H54 (cell line): Measurements from ENCODE around the gene TNFRSF21.
"Not testable (repeated sequence)": the region's sequence is repeated elsewhere in the genome, so short reads cannot be mapped to it uniquely, and the experiment has no call there.

Source experiments
- DNase-seq: peaks from one replicate; pipeline ENCODE4 v3.0.0; 2011; ENCODE audit warnings: low spot score, mixed read lengths; ENCODE audit not compliant: insufficient read length
- FAIRE-seq: peaks from 3 replicates; lab custom pipeline; 2011; peaks lifted over from hg19 to GRCh38; lab: Jason Lieb, UNC
- POLR2A ChIP-seq: IDR thresholded peaks from 2 replicates; pipeline ENCODE4 v1.6.1; 2011; ENCODE audit warnings: low read depth, mild to moderate bottlenecking, low read length

The TNFRSF21 gene

DNA sequence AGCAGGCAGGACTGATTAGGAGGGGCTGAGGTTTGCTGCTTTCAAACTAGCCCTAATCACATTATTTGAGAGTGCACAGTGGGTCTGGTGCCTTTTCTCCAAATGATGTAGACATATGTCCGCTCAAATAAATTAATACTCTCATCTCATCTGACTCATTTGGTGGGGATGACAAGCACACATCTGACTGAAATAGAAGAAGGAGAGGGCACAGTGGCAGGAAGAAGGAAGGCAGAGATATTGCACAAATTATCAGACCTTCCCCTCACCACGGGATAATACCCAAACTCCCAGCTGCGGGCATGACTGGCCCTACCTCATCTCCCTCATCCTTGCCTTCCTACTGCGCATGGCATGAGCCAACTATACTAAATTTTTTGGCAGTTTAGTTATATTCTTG is 33.9 kb upstream of the TNFRSF21 start:
- DNase-seq (no peak), FAIRE-seq (no peak)
- no peak for TF ChIP-seq POLR2A

DNA sequence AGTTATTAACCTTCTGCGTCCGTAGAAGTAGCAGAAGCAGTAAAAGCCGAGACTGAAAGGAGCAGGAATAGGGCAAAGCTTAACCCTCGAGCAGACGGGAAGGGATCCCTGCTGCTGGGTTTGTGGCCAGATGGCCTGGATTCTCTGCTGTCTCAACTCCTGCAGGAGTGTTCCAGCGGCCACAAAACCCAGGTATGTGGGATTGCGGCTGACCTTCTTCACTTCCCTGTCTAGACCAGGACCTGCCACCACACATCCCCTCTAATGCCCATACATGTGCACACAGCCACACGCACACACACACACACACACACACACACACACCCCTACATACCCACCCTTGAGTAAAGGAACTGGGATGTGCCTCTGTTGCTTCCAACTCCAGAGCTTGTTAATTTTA is 33.1 kb upstream of the TNFRSF21 start:
- DNase-seq = no peak
- no peak for FAIRE-seq
- TF ChIP-seq POLR2A = no peak

DNA sequence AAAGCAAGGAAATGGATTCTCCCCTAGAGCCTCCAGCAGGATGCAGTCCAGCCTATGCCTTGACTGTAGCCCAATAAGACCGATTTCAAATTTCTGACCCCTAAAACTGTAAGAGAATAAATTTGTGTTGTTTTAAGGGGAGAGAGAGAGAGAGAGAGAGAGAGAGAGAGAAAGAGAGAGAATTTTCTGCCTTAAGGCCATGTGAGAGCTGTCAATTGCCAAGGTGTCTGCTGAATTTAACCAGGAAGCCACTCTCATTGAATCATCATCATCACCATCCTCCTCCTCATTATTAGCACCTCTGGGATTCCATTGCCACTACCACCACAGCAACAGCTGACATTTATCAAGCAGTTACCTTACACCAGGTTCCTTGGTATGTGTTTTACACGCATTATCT is 27.8 kb upstream of the TNFRSF21 start:
- no peak for TF ChIP-seq POLR2A
- DNase-seq (no peak), FAIRE-seq (no peak)

DNA sequence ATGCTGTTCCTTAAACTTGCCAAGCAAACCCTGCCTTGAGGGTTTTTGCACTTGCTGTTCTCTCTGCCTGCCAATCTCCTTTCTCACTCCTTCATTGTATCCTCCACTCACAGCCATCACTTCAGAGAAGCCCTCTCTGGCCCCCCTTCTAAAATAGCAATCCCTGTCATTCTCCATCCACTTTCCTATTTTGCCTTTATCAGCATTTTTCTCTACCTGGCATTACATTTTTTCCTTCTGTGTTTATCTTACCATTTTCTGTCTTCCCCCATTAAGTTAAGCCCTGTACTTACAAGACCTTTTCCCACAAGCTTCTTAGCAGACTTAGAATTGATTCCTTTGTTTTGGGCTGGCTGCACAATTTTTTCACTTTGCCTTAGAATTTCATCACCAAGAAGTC is 26.6 kb upstream of the TNFRSF21 start:
- DNase-seq (no peak), FAIRE-seq (no peak)
- TF ChIP-seq POLR2A = no peak

DNA sequence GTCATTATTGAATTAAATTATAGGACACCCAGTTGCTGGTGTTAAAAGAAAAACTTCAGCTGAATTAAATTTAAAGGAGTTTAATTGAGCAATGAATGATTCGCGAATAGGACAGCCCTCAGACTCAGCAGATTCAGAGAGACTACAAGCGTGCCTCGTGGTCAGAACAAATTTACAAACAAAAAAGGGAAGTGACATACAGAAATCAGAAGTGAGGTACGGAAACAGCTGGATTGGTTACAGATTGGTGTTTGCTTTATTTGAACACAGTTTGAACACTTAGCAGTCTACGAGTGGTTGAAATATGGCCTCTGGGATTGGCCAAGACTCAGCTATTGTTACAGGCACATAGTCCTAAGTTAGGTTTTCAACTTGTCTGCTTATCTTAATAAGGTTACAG is 25.8 kb upstream of the TNFRSF21 start:
- FAIRE-seq = no peak
- DNase-seq = no peak
- no peak for TF ChIP-seq POLR2A

DNA sequence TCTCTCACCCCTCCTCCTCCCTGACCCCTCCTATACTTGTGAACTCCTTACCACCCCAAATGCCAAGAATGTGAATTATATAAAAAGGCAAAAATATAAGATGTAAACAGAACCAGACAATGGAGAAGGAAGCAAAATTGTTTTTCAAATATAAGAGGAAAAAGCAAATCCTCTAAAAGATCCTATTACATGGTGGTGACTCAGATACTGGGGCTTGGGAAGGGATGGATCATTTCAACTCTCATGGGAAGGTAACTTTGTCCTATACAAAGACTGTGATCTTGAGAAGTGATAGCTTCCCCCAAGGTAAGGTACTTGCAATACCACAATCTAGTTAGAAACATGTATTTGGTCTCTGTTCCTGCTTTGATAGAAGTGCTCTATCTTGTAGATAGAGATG is 24.6 kb upstream of the TNFRSF21 start:
- DNase-seq (no peak), FAIRE-seq (no peak)
- no peak for TF ChIP-seq POLR2A

DNA sequence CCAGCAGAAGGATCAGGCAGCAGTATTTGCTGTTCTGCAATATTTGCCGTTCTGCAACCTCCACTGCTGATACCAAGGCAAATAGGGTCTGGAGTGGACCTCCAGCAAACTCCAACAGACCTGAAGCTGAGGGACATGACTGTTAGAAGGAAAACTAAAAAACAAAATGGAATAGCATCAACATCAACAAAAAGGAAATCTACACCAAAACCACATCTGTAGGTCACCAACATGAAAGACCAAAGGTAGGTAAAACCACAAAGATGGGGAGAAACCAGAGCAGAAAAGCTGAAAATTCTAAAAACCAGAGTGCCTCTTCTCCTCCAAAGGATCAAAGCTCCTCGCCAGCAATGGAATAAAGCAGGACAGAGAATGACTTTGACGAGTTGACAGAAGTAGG is 18.9 kb upstream of the TNFRSF21 start:
- FAIRE-seq, DNase-seq: not testable (repeated sequence)

DNA sequence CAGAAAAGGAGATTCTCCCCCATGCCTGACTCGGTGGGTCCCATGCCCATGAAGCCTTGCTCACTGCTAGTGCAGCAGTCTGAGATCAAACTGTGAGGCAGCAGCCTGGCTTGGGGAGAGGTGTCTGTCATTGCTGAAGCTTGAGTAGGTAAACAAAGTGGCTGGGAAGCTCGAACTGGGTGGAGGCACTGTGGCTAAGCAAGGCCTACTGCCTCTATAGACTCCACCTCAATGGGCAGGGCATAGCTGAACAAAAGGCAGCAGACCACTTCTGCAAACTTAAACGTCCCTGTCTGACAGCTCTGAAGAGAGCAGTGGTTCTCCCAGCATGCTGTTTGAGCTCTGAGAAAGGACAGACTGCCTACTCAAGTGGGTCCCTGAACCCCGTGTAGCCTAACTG is 18.4 kb upstream of the TNFRSF21 start:
- DNase-seq, FAIRE-seq: not testable (repeated sequence)

DNA sequence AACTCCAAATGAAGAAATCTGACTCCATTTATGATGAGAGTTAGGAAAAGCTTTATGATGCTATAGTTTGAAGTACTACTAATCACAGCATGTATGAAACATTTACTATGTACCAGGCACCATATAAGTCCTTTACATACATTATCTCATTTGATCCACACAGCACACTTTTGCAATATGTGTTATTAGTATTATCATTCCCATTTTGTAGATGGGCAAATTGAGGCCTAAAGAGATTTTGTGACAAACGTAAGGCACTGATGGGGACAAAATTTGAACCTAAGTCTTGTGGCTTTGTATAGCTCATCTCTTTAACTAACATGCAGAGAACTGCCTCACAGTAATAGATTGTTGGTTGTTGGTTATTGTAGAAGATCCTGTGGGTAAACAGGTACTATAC is 14.2 kb upstream of the TNFRSF21 start:
- TF ChIP-seq POLR2A = no peak
- no peak for FAIRE-seq
- no peak for DNase-seq

DNA sequence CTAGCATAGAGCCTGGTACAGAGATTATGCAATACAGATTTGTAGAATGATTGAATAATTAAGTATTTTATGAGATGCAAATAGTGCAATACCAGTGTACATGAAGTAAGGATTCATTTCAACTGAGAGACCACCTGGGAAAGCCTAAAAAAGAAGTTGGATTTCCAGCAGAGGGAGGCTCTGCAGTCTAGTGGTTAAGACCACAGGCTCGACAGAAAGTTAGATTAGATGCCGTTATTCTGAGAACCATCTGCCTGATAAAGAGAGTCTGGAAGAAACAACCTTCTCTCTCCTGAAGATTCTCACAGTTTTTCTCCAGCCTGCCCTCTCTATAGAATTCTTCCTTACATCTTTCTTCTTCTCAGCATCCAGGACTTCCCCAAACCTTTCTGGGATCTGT is 13.6 kb upstream of the TNFRSF21 start:
- no peak for TF ChIP-seq POLR2A
- DNase-seq (no peak), FAIRE-seq (no peak)

DNA sequence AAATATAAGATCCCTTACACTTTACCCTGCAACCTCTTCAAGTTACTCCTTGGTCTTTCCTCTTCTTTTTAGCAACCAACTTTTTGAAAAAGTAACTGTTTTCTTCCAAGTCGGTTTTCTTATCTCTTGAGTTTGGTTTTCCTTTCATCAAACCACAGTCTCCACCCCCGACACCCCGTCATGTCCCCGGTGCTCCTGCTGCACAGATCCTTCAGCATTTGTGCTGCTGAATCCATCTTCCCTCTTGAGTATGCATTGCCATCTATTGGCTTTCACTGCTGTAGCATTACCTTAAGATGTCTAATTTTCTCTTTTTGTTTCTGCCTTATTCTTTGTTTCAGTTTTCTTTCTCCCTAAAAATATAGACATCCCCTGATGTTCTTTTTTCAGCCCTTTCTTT is 11.9 kb upstream of the TNFRSF21 start:
- DNase-seq (no peak), FAIRE-seq (no peak)
- no peak for TF ChIP-seq POLR2A

DNA sequence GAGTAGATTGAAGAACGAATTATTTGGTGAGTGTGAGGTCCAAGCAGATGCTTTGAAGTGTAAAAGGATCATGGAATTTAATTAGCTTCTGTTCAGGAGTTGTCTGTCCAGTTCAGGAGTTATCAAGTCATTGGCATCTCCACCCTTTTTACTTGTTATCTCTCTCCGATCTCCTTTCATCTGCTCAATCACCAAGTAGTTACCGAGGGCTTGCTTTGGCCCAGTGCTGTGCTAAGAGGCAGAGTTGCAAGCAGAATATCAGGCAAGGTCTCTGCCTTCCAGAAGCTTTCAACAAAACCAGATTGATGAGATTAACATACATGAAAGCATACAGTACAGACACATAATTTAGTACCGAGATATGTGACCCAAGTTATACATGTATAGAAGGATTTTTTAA is 10.2 kb upstream of the TNFRSF21 start:
- DNase-seq (no peak), FAIRE-seq (no peak)
- no peak for TF ChIP-seq POLR2A

DNA sequence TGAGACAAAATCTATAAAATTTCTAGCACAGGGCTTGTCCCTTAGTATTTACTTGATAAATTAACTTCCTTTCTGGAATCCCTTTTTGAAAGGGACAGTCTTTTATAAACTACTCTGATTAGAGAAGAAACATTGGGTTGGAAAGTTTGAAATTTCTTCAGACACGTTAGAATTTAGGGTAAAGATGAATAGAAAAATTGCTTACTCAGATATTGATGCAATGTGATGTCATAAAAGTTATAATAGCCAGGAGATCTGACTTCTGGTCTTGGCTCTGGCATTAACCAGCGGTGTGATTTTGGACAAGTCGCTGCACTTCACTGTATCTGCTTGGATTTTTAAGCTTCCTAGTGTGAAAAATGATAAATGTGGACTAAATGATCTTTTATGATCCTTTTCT is 9.7 kb upstream of the TNFRSF21 start:
- DNase-seq (no peak), FAIRE-seq (no peak)
- TF ChIP-seq POLR2A = no peak

DNA sequence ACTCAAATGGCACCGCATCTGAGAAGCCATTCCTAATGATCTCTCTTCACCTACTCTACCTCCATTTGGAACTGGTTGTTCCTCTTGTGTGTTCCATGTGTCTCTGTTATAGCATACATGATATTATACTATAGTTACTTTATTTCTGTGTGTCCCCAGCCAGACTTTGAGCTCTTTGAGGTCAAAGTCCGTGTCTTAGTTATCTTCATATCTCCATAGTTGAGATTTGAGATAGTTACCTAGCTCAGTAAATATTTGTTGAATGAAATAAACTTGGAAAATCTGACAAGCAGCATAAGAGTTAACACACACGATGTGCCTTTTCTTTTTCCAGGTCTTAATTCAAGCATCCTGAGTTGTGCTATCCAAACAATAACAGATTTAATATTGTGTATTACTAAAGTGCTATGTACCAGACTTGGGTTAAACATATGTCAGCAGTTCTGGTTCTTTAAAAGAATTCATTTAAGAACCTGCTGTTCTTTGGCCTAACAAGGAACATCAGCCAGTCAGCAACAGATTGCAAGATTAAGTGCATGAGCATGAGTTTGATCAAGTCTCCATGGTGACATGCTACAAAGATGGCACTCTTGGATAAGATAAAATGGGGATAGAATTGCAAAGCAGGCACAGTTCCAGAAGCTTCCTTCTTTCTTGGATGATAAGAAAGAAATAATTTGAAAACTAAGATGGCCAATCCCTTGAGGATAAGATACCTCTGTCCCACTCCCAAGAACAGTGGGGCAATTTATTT is 8.7 kb upstream of the TNFRSF21 start:
- DNase-seq = no peak
- FAIRE-seq = no peak
- TF ChIP-seq POLR2A = no peak

DNA sequence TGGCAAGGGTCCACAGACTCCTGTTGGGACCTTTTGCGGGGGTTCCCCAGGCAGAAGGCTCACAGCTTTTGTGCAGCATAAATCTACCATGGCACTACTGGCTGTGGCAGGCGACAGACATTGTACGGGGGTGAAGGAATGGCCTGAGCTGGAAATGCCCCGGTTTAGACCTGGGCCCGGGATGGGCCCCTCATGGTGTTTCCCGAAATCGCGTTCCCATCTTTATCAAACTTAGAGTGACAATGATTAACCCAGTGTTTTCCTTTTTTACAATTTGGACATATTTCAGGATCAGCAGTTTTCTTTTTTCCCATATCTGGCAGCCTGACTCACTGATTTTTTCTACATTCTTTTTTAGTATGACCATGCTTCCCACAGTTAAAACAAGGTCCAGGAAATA is 5.5 kb upstream of the TNFRSF21 start:
- FAIRE-seq, DNase-seq: not testable (repeated sequence)

DNA sequence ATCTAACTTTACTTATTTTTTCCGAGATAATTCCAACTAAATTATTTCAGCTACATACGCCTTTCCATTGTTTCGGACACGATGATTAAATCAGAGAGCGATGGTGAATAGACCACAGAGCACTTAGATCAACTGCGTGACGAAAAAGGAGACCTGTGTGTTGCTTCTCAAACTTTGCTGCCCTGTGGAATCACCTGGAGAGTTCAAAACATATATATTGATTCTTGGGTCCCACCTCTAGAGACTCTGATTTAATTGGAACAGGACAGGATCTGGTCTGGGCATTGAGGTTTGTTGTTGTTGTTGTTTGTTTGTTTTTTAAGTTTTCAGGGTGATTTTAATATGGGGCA is 401 bp upstream of the TNFRSF21 start:
- no peak for FAIRE-seq
- no peak for DNase-seq
- no peak for TF ChIP-seq POLR2A
